Measurements from ENCODE around the gene LEPR. TPM values are rescaled to one million over a fixed set of nuclear protein-coding genes. Genes with fewer than 3 reads are reported as not detected.

The LEPR gene
- total and polyA plus RNA-seq, 2 donors from 2014 or later: 3.1 to 13.8 TPM

- Histone ChIP-seq H3K36me3 (ENCODE audit: control insufficient read depth in 2 of 3, insufficient read depth in 3 of 3, low read length in 3 of 3) (peaks cover 0 to 6% (median 0%) of the 10 kb centered on the region in 3 donors), H3K4me3 (ENCODE audit: low read length in 3 of 3) (no peak overlapping the region), H3K4me1 (ENCODE audit: control insufficient read depth in 2 of 3, insufficient read depth in 2 of 3, low read depth in 1 of 3, low read length in 3 of 3) (no peaks in the 10 kb centered on the region), H3K9me3 (ENCODE audit: control insufficient read depth in 2 of 3, insufficient read depth in 1 of 3, low read length in 3 of 3) (no peaks in the 10 kb centered on the region), H3K9ac (ENCODE audit: low read length in 3 of 3) (no peak overlapping the region), H3K27ac (ENCODE audit: low read depth in 2 of 2, low read length in 2 of 2) (no peak overlapping the region), H3K27me3 (ENCODE audit: control insufficient read depth, insufficient read depth, low read length) (no peaks in the 10 kb centered on the region)
- FAIRE-seq (no peak), DNase-seq (peak in 1 of 5 donors; percentile 54)
- intact Hi-C loops (cut with DNase I): no loop called here
- no peak for TF ChIP-seq CTCF (IDR thresholded peaks at IDR 0.05; ENCODE audit: borderline replicate concordance, extremely low read depth, insufficient read depth)
These were observed 28.0 kb upstream of the LEPR start for GRCh38 chr1:65392497-65392896.

- DNase-seq (no peak), FAIRE-seq (no peak)
- Histone ChIP-seq H3K27ac (ENCODE audit: low read depth in 2 of 2, low read length in 2 of 2) (no peak overlapping the region), H3K27me3 (ENCODE audit: control insufficient read depth, insufficient read depth, low read length) (no peaks in the 10 kb centered on the region), H3K9me3 (ENCODE audit: control insufficient read depth in 2 of 3, insufficient read depth in 1 of 3, low read length in 3 of 3) (no peaks in the 10 kb centered on the region), H3K9ac (ENCODE audit: low read length in 3 of 3) (no peak overlapping the region), H3K4me3 (ENCODE audit: low read length in 3 of 3) (no peak overlapping the region), H3K4me1 (ENCODE audit: control insufficient read depth in 2 of 3, insufficient read depth in 2 of 3, low read depth in 1 of 3, low read length in 3 of 3) (no peaks in the 10 kb centered on the region), H3K36me3 (ENCODE audit: control insufficient read depth in 2 of 3, insufficient read depth in 3 of 3, low read length in 3 of 3) (peaks cover 0 to 6% (median 0%) of the 10 kb centered on the region in 3 donors)
- TF ChIP-seq CTCF (IDR thresholded peaks at IDR 0.05; ENCODE audit: borderline replicate concordance, extremely low read depth, insufficient read depth): no peak
- intact Hi-C loops (cut with DNase I): no loop called here
These were observed 27.1 kb upstream of the LEPR start for GRCh38 chr1:65393347-65393746.

DNA sequence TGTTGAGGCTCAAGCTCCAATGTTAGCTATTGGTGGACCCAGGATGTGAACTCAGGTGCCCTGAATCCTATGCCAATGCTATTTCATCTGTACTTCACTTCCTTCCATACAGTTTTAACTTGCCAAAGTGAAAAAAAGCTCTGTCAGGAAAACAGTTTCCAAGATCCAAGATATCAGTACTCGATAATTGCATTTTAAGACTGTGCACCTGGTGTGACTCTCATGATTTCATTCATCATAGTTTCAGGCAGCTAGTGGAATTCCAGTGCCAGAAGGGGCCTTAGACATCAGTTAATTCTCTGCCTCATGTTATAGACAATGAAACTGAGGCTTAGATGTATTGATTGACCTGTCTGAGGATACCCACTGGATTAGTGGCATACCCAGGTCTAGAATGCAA, 26.5 kb upstream of the LEPR start:
- TF ChIP-seq CTCF (IDR thresholded peaks at IDR 0.05; ENCODE audit: borderline replicate concordance, extremely low read depth, insufficient read depth): no peak
- intact Hi-C loops (cut with DNase I): no loop called here
- no peak for DNase-seq

More for the DNA sequence above, 26.5 kb upstream of the LEPR start:
- H3K36me3 ChIP-seq (ENCODE audit: control insufficient read depth in 2 of 3, insufficient read depth in 3 of 3, low read length in 3 of 3): peaks cover 0 to 2% (median 0%) of the 10 kb centered on the region in 3 donors
- FAIRE-seq: no peak
- no peaks in the 10 kb centered on the region for H3K27me3 ChIP-seq (ENCODE audit: control insufficient read depth, insufficient read depth, low read length)
- H3K4me3 ChIP-seq (ENCODE audit: low read length in 3 of 3): no peak overlapping the region
- no peaks in the 10 kb centered on the region for H3K9me3 ChIP-seq (ENCODE audit: control insufficient read depth in 2 of 3, insufficient read depth in 1 of 3, low read length in 3 of 3)
- no peaks in the 10 kb centered on the region for H3K4me1 ChIP-seq (ENCODE audit: control insufficient read depth in 2 of 3, insufficient read depth in 2 of 3, low read depth in 1 of 3, low read length in 3 of 3)
- no peak overlapping the region for H3K9ac ChIP-seq (ENCODE audit: low read length in 3 of 3)
- no peak overlapping the region for H3K27ac ChIP-seq (ENCODE audit: low read depth in 2 of 2, low read length in 2 of 2)
